Osteocyte (in vitro differentiated cells): ENCODE data around the gene CUBN. TPM values are rescaled to one million over a fixed set of nuclear protein-coding genes. Genes with fewer than 3 reads are reported as not detected.

Experiments used
- DNase-seq: peaks from one replicate; pipeline ENCODE4 v3.0.0; 2021; ENCODE audit warnings: mixed read lengths; ENCODE audit not compliant: unreplicated experiment; ENCODE audit errors: extremely low spot score
- H3K27ac Mint-ChIP-seq: one replicate; pipeline ENCODE4 v1.8.0; 2021; ENCODE audit warnings: mild to moderate bottlenecking, mixed read lengths; ENCODE audit not compliant: unreplicated experiment
- H3K27me3 Mint-ChIP-seq: one replicate; pipeline ENCODE4 v1.8.0; 2021; ENCODE audit warnings: mixed read lengths; ENCODE audit not compliant: unreplicated experiment
- H3K36me3 Mint-ChIP-seq: one replicate; pipeline ENCODE4 v1.8.0; 2021; ENCODE audit warnings: mixed read lengths; ENCODE audit not compliant: unreplicated experiment
- H3K4me1 Mint-ChIP-seq: one replicate; pipeline ENCODE4 v1.8.0; 2021; ENCODE audit warnings: mixed read lengths; ENCODE audit not compliant: unreplicated experiment
- H3K4me3 Mint-ChIP-seq: one replicate; pipeline ENCODE4 v1.8.0; 2021; ENCODE audit warnings: mild to moderate bottlenecking, moderate library complexity, mixed read lengths; ENCODE audit not compliant: unreplicated experiment
- H3K9me3 Mint-ChIP-seq: one replicate; pipeline ENCODE4 v1.8.0; 2021; ENCODE audit warnings: mixed read lengths; ENCODE audit not compliant: unreplicated experiment
- CTCF ChIP-seq: fragments of 200-600 bp; sonication (generic); IDR thresholded peaks from 2 replicates; pipeline ENCODE4 v1.5.0; 2021; ENCODE audit warnings: antibody characterized with exemption, mild to moderate bottlenecking, moderate library complexity
- total RNA-seq: library from RNA; stranded (reverse); gene quantifications from 2 replicates; pipeline ENCODE4 v1.2.1, GENCODE V29; 2021

CUBN gene
- total RNA-seq, 1 donor from 2014 or later, result 1.4 TPM

GRCh38 chr10:17064435-17064834 lies 65.2 kb downstream of the CUBN start:
- H3K36me3 Mint-ChIP-seq, result no peaks in the 10 kb centered on the region
- peaks cover 3% of the 10 kb centered on the region for H3K9me3 Mint-ChIP-seq
- DNase-seq, result no peak
- peak overlapping the region; percentile 92 for H3K27ac Mint-ChIP-seq
- no peak overlapping the region for H3K4me3 Mint-ChIP-seq
- H3K4me1 Mint-ChIP-seq, result peaks cover 65% of the 10 kb centered on the region
- H3K27me3 Mint-ChIP-seq, result no peaks in the 10 kb centered on the region
- no peak for TF ChIP-seq CTCF

DNA sequence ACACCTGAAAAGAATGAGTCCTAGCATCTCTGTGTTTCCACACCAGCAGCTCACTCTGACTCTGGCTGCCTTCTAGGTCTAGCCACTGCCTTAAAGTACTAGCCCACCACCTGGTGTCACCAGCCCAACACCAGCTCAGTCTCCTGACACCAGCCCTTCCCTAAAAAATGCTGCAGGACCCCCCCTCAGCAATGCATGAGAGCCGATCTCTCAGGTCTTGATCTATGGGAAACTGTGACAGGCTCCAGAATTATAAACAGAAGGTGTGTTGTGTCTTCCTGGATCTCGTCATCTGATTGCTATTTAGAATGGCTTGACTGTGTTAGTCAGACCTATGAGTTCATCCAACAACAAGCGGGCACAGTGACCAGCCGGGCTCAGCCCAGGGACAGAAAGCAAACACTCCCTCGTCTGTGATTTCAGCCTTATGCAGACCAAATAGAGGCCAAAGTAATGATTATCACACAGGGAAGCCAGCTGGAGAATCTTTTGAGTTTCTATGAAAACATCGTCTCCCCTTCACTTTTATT lies 66.6 kb downstream of the CUBN start:
- peak overlapping the region; percentile 92 for H3K27ac Mint-ChIP-seq
- H3K4me3 Mint-ChIP-seq, result peak overlapping the region; percentile 3
- H3K4me1 Mint-ChIP-seq, result peaks cover 77% of the 10 kb centered on the region
- no peaks in the 10 kb centered on the region for H3K27me3 Mint-ChIP-seq
- no peaks in the 10 kb centered on the region for H3K36me3 Mint-ChIP-seq
- DNase-seq, result no peak
- no peak for TF ChIP-seq CTCF
- H3K9me3 Mint-ChIP-seq, result no peaks in the 10 kb centered on the region

DNA sequence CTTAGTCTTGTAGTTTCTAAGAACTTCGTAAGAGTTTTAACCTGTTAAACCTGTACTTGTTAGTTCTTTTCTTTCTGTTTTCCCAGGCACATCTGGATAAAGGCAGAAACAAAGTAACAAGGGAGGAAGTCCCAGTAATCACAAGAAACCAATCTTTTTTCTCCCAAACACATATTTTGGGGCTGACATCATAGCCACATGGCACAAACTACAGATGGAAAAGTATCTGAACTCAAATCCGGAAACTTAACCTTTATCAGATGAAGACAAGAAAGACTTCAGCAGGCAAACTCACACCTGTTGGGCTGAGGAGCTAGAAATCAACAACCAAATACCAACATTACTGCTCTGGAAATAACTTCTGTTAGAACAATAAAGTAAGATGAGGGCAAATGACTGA lies 67.1 kb downstream of the CUBN start:
- peak overlapping the region; percentile 92 for H3K27ac Mint-ChIP-seq
- DNase-seq, result no peak

GRCh38 chr10:17062009-17062408 lies 67.6 kb downstream of the CUBN start:
- H3K36me3 Mint-ChIP-seq, result no peaks in the 10 kb centered on the region
- peak overlapping the region; percentile 92 for H3K27ac Mint-ChIP-seq
- no peaks in the 10 kb centered on the region for H3K9me3 Mint-ChIP-seq
- no peak for DNase-seq
- peaks cover 73% of the 10 kb centered on the region for H3K4me1 Mint-ChIP-seq
- no peaks in the 10 kb centered on the region for H3K27me3 Mint-ChIP-seq
- no peak for TF ChIP-seq CTCF
- no peak overlapping the region for H3K4me3 Mint-ChIP-seq

More for the DNA sequence above, 67.1 kb downstream of the CUBN start:
- H3K36me3 Mint-ChIP-seq, result no peaks in the 10 kb centered on the region
- TF ChIP-seq CTCF, result no peak
- H3K4me3 Mint-ChIP-seq, result peak overlapping the region; percentile 26
- H3K4me1 Mint-ChIP-seq, result peaks cover 73% of the 10 kb centered on the region
- H3K9me3 Mint-ChIP-seq, result no peaks in the 10 kb centered on the region
- no peaks in the 10 kb centered on the region for H3K27me3 Mint-ChIP-seq

DNA sequence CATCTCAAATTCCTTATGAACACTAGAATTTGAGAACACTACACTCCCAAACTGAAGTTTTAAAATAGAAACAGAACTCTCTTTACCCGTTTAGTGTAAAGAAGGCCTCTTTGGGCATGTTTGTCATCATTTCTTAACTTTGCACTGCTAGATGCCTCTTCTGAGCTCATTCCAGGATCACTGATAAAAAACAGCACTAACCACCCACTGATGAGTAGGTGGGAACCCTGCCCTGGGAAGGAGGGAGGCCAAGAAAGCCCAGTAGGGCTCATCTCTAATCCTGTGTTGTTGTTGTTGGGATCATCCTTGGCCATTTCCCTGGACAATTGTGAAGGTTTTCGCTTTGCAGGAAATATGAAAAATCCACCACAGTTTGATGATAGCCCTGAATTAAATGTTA lies 68.2 kb downstream of the CUBN start:
- peaks cover 73% of the 10 kb centered on the region for H3K4me1 Mint-ChIP-seq
- no peaks in the 10 kb centered on the region for H3K9me3 Mint-ChIP-seq
- TF ChIP-seq CTCF, result no peak
- H3K4me3 Mint-ChIP-seq, result no peak overlapping the region
- no peaks in the 10 kb centered on the region for H3K27me3 Mint-ChIP-seq
- H3K36me3 Mint-ChIP-seq, result no peaks in the 10 kb centered on the region
- peak overlapping the region; percentile 92 for H3K27ac Mint-ChIP-seq
- no peak for DNase-seq
